ENCODE results near the gene SPAG16.

The SPAG16 gene

DNA sequence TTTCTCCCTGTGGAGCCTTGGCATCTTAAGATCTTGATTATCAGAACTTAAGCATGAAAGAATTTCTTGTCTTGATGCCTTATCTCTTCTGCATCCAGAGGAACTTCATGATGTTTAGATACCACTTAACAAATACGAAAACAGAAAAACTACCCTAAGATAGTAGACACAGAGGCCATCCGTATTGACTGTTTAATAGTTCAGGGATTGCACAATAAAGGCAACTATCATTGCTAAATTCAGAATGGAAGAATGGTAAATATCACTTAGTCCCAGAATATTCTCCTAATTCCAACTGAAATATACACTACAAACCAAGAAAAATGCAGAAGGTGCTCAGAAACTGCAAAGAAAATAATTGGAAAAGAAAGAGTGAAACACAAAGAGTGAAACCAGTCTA lies 912.0 kb downstream of the SPAG16 start:
- DNase-seq: no peak

DNA sequence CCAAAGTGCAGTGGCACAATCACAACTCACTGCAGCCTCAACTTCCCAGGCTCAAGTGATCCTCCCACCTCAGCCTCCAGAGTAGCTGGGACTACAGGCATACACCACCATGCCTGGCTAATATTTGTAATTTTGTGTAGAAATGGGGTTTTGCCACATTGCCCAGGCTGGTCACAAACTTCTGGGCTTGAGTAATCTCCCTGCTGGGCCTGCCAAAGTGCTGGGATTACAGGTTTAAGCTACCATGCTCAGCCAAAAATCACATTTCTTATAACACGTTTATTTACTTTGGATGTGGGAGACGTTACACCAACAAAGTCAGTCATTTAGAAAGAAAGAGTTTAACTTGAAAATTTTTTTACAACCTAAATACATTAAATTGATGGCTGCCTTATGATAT lies 917.6 kb downstream of the SPAG16 start:
- no peak for DNase-seq

DNA sequence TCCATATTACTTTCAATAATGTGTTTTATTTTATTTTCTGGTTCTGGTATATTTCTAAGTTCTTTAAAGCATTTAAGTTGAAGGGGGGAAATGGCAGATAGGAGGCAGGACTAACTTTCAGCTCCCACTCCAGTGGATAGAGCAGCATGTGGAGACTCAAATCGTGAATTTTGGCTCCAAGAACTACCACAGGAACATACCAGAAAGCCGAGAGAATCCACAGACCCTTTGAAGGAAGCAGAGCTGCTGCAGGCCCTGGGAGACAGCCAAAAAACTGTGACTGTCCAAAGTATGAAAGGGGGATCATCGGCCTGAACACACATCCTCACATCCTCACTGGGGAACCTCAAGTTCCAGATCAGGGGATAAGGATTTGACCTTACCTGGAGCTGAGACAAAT lies 919.0 kb downstream of the SPAG16 start:
- no peak for DNase-seq

DNA sequence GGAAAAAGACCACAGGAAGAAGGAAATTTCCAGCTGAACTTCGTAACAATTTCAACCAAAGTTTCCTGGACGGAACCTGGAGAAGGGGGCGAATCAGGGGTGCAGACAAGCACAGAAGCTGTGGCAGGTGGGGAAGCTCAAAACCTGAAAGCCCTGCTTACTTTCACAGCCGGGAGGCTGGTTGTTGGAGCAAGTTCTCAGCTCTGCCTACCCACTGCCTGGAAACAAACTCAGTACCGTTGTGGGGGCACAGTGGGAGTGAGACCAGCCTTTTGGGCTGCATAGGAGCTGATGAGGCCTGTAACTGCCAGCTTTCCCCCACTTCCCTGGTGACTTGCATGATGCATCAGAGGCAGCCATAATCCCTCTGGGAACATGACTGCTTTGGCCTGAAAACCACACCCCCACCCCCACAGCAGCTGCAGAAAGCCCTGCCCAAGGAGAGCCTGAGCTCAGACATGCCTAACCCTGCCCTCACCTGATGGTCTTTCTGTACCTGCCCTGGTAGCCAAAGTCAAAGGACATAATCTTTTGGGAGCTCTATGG lies 919.6 kb downstream of the SPAG16 start:
- no peak for DNase-seq

DNA sequence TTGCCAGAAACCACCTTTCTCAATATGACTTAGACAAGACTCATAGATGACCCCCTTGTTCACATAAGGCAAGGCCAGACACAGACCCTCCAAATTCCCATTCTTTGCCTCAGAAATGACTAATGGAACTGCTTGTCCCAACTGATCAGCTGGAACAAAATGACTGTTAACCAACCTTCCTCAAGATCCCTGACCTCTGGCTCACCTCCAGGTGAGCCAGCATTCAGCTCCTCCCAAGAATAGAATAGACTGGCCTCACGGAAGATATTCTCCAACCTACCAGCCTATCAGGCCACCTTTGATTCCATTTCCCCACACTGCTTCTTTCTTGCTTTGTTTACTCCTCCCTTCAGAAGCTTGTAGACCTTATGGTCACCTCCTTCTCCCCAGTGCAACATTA lies 930.8 kb downstream of the SPAG16 start:
- no peak for DNase-seq

DNA sequence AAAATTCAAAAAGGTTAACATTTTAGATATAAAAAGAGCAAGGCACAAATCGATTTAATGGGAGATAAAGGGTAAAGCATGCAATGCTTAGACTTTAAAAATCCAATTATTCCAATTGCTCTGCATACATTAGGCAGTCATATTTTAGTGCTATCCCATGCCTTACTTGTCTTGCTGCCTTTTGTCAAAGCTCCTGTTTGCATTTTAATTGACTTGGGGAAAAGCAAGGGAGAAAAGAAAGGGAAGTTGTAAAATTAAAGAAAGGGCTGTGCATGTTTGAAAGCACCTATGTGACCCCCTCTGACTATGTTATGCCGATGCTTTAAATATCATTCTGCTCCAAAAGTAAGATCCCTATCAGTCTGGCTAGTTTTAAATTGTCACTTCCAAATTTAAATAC lies 932.9 kb downstream of the SPAG16 start:
- no peak for DNase-seq

DNA sequence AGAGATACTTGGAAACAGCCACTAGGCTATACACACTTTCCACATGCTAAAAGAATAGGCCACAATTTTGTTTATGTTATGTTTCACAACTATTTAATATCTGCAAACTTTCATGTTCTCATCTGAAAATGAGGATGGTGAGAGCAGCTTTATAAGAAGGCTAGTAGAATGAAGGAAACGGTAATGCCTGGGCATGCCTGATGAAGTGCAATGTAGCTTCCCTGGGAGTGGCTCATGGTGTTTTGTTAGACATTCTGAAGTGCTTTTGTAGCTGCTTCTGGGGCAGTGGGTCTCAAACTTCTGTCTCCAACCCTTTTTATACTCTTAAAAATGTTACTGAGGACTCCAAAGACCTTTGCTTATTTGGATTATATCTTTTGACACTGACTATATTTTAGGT lies 933.3 kb downstream of the SPAG16 start:
- no peak for DNase-seq

DNA sequence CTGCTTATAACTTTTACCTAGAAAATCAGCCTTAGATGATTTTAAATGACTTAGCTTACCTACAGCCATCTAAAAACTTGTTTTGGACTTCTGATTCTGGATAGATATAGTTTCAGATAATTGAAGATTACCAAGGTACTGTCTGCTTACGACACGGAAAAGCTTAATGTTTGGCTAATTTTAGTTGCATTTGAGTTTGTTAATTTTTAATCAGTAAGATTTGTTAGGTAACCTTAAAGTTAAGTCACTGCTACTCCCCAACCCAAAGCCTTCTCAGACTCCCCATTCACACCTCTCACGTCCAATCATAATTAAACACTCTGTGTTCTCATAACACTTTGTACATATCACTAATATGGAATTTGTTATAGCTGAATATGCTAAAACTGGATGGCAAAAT lies 936.0 kb downstream of the SPAG16 start:
- no peak for DNase-seq

DNA sequence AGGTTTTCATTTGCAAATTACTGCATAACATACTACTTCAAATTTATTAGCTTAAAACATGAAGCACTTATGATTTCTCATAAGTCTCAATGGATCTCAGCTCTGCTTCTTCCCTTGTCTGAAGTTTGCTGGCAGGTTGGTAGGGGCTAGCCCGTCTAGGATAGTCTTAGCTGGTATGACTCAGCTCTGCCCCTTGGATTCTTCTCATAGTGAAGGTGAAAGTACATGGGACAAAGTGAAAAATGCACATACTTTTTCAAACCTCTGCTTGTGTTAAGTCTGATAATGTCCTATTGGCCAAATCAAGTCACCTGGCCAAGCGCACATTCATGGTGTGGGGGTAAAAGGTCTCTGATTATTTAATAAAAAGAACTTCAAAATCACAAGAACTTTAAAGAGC lies 941.8 kb downstream of the SPAG16 start:
- no peak for DNase-seq

DNA sequence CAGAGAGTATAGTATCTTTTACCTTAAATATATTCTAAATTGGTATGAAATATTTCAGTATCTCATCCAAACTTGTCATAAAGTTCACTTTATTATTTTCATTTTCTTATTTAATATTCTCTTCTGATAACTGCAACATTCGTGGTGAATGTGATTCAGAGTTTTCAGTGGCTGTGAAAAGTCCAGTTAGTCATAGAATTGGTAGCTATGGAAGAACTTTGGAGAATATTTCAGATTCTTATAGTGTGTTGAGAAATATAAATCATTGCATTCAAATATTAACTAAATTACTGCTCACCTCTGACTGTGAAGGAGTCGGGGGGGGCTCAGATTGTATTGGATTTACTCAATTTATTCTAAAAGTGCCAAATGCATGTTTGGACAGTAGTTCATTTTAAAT lies 948.0 kb downstream of the SPAG16 start:
- no peak for DNase-seq

DNA sequence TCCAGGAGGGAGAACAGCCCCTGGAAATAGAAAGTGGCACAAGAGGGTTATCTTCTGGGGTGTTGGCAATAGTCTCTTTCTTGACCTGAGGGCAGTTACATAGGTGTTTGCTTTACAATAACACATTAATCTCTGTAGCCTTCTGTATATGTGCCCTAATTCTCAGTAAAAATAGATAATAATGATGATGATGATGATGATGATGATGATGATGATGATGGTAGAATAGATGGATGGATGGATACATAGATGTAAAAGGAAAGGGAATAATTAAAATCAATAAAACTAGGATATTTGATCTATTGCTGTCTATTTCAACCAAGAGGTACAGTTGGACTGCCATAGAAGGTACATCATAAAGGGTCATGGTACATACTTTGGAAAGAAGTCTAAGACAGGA lies 948.9 kb downstream of the SPAG16 start:
- no peak for DNase-seq

DNA sequence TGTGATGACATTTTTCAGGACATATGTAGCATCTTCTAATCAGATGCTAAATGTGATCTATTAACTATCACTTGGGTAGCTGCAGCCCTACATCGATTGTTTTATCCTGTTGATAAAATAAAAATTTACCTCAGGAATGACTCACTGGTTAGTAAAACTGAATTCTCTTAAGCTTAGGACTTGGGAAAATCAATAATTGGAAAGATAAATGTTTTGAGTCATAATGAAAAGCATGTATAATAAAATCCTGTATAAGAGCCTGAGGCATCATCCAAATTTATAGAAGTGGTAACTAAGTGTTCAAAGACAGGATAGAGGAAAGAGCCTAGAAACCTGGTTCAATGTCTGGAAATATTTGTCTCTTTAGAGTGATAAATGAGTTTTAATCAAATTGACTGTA lies 958.5 kb downstream of the SPAG16 start:
- DNase-seq: no peak

DNA sequence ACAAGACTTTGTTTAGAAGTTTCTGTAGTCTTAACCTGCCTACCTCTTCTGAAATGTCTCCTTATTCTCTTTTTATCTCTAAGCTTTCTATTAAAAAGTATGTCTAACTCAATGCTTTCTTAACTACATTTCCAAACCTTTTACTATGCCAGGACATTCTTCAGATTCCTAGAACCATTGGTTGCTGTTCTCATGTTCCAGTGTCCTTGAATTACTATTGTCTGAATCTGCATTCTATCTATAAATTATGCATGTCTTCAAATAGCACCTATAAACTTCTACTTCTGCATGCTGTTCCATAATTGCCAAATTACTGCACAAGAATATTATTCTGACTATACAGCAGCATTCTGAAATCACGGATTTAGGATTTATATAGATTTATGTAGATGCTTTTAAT lies 960.6 kb downstream of the SPAG16 start:
- DNase-seq: no peak

DNA sequence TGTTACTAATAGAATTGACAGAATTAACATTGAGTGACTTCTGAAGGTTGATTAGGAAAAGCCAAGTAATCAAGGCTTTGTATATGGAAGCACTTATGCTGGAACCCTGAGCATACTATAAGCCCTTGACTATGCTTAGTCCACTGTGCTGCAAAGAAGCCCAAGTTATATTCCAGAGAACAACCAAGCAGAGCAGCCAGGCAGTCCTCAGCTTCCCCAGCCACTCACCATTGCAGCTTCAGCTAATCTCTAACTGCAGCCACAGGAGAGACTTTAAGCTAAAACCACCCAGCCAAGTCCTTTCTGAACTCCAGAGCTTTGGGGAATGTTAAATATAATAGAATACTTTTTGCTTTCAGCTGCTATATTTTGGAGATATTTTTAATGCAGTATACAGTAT lies 962.2 kb downstream of the SPAG16 start:
- DNase-seq: no peak

DNA sequence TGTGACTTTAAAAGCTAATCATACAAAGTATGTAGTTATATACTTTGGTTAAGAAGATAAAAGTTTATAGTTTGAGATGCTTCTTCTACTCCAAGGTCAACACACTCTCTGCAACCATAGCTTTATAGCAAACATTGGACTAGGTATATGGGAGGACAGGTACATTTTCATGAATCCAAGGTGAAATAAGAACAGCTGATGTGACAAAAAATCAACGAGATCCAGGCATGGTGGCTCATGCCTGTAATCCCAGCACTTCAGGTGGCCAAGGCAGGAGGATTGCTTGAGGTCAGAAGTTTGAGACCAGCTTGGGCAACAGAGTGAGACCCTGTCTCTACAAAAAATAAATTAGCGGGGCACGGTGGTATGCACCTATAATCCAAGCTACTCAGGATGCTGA lies 963.3 kb downstream of the SPAG16 start:
- DNase-seq: no peak

DNA sequence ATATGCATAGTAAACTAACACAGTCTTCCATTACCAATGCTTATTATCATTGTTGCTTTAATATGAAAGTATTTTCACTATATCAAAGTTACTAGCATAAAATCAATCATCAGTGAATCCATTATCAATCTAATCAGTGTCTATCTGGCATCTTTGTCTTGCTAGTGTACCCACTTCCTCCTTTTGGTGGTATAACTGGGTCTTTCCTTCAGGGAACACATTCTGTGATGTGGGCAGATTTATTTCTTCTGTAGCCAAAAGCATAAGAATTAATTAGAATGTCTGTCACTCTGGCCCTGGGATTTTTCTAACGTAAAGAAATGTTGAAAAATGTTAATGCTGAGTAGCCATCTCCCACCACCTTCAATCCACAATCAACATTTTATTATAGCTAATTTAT lies 970.8 kb downstream of the SPAG16 start:
- DNase-seq: no peak

DNA sequence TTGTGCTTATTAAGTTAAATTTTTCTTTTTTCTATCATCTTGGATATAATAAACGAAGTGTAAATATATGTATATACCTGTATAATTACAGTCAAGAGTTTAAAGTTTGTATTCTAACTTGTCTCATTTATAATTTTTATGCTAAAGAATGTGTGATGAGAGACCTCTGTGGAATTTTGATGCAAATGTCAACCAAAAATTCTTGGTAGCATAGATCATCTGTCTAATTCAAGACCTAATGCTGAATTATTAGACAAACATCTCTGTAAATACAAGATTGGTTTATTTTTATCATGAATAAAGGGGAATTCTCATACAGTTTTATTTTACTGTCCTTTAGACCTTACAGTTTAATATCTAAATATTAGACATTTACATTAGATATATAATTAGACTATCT lies 977.4 kb downstream of the SPAG16 start:
- DNase-seq: no peak

DNA sequence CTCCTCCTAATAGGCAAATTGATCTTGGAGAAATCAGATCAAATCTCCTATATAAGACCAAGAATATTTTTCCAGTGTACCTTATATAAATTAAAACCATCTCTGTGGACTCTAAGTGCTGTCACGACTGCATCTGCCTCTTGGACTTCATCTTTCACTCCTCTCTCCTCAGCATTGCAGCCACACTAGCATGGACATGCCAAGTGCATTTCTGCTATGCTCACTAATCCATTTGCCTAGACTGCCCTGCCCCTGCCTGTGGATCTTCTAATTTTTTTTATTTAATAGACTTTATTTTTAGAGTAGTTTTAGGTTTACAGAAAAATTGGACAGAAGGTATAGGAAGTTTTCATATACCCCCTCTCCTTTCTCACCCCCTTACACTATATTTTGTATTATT lies 979.9 kb downstream of the SPAG16 start:
- DNase-seq: no peak

DNA sequence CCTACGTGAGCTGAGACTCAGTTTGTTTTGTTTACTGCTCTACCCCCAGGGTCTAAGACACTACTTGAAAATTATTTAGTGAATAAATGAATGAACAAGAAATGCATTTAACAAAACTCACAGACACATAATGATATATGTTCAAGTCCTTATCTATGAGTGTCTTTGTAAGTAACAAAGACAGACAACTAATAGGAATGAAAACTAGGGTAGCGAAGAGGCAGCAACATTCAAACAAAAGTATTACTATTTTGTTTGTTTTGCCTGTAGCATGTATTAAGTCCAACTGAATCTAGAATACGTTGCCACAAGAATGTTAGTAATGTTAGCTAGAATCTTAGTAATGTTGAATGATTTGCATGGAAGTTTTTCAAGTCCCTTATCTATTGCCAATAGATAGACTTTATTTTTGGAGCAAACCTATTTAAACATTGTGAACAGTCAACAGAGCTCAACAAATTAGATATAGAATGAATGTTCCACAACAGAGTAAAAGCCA lies 981.8 kb downstream of the SPAG16 start:
- DNase-seq: no peak

DNA sequence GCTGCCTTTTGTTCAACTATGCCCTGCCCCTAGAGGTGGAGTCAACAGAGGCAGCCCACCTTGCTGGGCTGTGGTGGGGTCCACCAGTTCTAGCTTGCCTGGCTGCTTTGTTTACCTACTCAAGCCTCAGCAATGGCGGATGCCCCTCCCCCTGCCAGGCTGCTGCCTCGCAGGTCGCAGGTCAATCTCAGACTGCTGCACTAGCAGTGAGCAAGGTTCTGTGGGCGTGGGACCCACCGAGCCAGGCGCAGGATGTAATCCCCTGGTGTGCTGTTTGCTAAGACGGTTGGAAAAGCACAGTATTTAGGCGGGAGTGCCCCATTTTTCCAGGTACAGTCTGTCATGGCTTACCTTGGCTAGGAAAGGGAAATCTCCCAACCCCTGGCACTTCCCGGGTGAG lies 993.6 kb downstream of the SPAG16 start:
- no peak for DNase-seq

DNA sequence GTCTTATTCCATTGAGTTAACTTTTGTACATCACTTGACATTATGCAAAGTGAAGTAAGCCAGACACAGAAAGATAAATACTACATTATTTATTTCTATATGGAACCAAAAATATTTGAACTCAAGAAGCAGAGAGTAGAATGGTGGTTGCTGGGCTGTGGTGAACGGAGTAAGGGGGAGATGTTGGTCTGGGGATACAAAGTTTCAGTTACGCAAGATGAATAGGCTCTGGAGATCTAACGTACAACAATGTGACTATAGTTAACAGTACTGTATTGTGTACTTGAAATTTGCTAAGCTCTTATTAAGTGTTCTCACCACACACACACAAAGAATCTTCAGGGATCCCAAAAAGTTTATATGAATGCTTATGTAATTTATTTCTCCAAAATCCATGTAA lies 1001.7 kb downstream of the SPAG16 start:
- no peak for DNase-seq

DNA sequence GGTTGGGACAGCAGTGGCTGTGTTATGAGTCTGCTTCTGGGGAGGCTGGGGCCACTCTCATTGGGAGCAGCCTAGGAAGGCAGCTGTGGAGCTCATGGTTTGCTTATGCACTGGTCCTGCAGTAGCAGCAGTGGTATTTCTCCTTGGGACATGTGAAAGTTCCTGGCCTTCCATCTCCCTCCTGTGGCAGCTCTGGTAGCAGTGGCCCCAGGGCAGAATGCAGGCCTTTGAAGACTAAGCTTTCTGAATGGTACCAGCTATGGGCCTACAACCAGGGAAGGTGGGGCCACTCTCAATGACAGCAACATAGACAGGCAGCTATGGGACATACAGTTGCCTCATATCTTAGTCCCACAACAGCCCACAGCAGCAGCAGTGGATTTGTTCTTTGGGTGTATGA lies 1009.3 kb downstream of the SPAG16 start:
- DNase-seq: no peak

DNA sequence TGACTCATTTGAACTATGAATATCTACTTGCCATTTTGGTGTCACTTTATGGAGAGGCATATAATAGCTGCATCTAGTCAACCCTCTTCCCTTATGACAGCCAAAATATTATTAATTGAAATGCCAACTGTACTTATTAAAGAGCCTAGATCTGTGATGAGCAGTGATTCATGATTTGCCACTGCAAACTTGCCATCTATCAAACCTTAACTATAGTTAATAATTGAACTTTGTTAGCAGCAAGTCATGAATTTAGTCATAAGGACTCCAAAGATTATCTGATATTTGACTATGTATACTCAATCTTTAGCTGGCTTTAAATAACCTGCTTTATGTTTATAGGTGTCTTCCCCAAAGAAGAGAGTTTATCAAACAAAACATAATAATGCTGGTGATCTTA lies 1010.2 kb downstream of the SPAG16 start:
- no peak for DNase-seq

DNA sequence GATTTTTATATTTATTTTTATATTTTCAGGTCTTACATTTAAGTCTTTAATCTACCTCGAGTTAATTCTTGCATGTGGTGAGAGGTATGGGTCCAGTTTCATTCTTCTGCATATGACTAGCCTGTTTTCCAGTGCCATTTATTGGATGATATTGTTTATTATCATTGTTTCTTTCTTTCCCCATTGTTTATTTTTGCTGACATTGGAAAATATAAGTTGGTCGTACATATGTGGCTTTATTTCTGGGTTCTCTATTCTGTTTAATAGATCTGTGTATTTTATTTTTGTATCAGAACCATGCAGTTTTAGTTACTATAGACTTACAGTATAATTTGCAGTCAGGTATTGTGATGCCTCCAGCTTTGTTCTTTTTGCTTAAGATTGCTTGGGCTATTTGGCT lies 1013.2 kb downstream of the SPAG16 start:
- no peak for DNase-seq

DNA sequence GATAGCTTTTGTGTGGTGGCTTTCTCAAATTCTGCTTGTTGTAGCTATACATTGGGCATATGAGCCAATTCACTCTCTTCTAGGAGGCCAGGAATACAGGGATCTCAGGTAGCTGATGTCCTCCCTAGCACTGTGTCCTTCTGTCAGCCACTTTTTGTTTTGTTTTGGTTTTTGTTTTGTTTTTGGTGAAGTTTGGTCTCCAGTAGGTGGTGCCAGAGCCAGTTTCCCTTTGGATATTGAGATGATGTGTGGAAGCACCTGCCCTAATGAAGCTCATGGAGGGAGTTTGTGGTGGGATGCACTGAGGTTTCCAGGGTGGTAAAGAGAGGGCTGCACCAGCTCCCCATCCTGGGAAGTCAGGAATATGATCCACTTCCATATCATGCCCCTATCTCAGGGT lies 1026.1 kb downstream of the SPAG16 start:
- DNase-seq: no peak

DNA sequence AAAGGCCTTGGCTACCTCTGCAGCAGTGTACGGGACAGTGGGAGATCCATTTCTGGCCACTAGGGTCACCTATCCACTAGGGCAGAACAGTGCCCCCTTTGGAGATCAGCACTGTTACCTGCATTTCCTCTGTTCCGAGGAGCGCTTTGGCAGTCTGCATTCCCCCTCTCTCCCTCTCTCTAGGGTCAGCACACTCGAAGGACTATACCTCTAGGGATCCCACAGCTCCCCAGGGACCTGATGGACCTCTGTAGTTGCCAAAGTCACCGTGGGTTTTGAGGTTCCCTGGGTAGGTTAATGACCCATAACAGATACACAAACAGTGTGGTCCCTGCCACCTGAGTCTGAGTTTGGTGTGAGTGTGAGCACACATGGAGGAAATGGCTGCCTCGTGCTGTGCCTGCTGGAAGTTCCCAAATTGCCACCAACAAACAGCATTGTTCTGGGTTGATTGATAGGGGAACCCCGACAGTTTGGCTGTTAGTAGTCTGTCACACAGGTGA lies 1026.8 kb downstream of the SPAG16 start:
- DNase-seq: no peak
